Upper lobe of right lung (tissue), 1 donor: Measurements from ENCODE around the gene NFIX. TPM values are rescaled to one million over a fixed set of nuclear protein-coding genes. Genes with fewer than 3 reads are reported as not detected.

Experiments
- ATAC-seq: fragments of 200-7000 bp; cut with Tn5 transposase; one replicate; pipeline ENCODE4 v1.9.1; 2020; ENCODE audit warnings: mild to moderate bottlenecking, moderate library complexity
- DNase-seq: peaks from one replicate; pipeline ENCODE4 v3.0.0-alpha.2; 2020
- H3K27ac ChIP-seq: fragments of 200-600 bp; one replicate; pipeline ENCODE4 v1.8.0; 2022
- H3K27me3 ChIP-seq: fragments of 200-600 bp; one replicate; pipeline ENCODE4 v1.8.0; 2022; ENCODE audit warnings: mild to moderate bottlenecking
- H3K36me3 ChIP-seq: fragments of 200-600 bp; one replicate; pipeline ENCODE4 v1.8.0; 2022
- H3K4me1 ChIP-seq: fragments of 200-600 bp; one replicate; pipeline ENCODE4 v1.8.0; 2022
- H3K4me3 ChIP-seq: fragments of 200-600 bp; one replicate; pipeline ENCODE4 v1.8.0; 2022; ENCODE audit warnings: mild to moderate bottlenecking
- H3K9me3 ChIP-seq: fragments of 200-600 bp; one replicate; pipeline ENCODE4 v1.8.0; 2022
- CTCF ChIP-seq: fragments of 200-600 bp; IDR thresholded peaks from one replicate; pipeline ENCODE4 v1.8.0; 2022; ENCODE audit warnings: antibody characterized with exemption
- intact Hi-C: fragments of 100-400 bp; cut with DNase I; formaldehyde crosslinking; loops from one replicate; pipeline ENCODE4 v1.11.0; 2022
- total RNA-seq: library from RNA; stranded (reverse); fragmentation: NEBNext Ultra II Directional; extraction: Animal tissue kit (Norgen Biotek cat#: 25700); gene quantifications from one replicate; pipeline ENCODE4 v1.2.1, GENCODE V29; 2021
- donor health status: DM: no; HTN: yes; CAD: no; lungs with severe emphysema.

The NFIX gene
- total RNA-seq, 1 donor from 2014 or later: 168 TPM

GRCh38 chr19:13086341-13086740 lies 91.1 kb downstream of the NFIX start:
- Histone ChIP-seq H3K9me3 (no peaks in the 10 kb centered on the region), H3K27me3 (no peaks in the 10 kb centered on the region), H3K4me1 (peaks cover 17% of the 10 kb centered on the region), H3K36me3 (peaks cover 33% of the 10 kb centered on the region), H3K27ac (no peak overlapping the region), H3K4me3 (no peak overlapping the region)
- no peak for DNase-seq
- intact Hi-C loops: no loop called here
- ATAC-seq: no peak
- no peak for TF ChIP-seq CTCF

GRCh38 chr19:13087295-13087694 lies 92.0 kb downstream of the NFIX start:
- Histone ChIP-seq H3K9me3 (no peaks in the 10 kb centered on the region), H3K27ac (no peak overlapping the region), H3K4me3 (no peak overlapping the region), H3K27me3 (no peaks in the 10 kb centered on the region), H3K4me1 (peaks cover 21% of the 10 kb centered on the region), H3K36me3 (peaks cover 33% of the 10 kb centered on the region)
- intact Hi-C loops: no loop called here
- no peak for ATAC-seq
- no peak for DNase-seq
- TF ChIP-seq CTCF: no peak

GRCh38 chr19:13087795-13088537 lies 92.7 kb downstream of the NFIX start:
- intact Hi-C loops: no loop called here
- Histone ChIP-seq H3K4me3 (no peak overlapping the region), H3K9me3 (no peaks in the 10 kb centered on the region), H3K27ac (no peak overlapping the region), H3K4me1 (peaks cover 28% of the 10 kb centered on the region), H3K36me3 (peaks cover 33% of the 10 kb centered on the region), H3K27me3 (no peaks in the 10 kb centered on the region)
- ATAC-seq (no peak), DNase-seq (no peak)
- no peak for TF ChIP-seq CTCF

GRCh38 chr19:13089139-13089856 lies 94.0 kb downstream of the NFIX start:
- Histone ChIP-seq H3K4me3 (no peak overlapping the region), H3K4me1 (peaks cover 37% of the 10 kb centered on the region), H3K27ac (peak overlapping the region; percentile 55), H3K9me3 (no peaks in the 10 kb centered on the region), H3K36me3 (peaks cover 23% of the 10 kb centered on the region), H3K27me3 (no peaks in the 10 kb centered on the region)
- DNase-seq (no peak), ATAC-seq (no peak)
- intact Hi-C loops: no loop called here
- no peak for TF ChIP-seq CTCF

DNA sequence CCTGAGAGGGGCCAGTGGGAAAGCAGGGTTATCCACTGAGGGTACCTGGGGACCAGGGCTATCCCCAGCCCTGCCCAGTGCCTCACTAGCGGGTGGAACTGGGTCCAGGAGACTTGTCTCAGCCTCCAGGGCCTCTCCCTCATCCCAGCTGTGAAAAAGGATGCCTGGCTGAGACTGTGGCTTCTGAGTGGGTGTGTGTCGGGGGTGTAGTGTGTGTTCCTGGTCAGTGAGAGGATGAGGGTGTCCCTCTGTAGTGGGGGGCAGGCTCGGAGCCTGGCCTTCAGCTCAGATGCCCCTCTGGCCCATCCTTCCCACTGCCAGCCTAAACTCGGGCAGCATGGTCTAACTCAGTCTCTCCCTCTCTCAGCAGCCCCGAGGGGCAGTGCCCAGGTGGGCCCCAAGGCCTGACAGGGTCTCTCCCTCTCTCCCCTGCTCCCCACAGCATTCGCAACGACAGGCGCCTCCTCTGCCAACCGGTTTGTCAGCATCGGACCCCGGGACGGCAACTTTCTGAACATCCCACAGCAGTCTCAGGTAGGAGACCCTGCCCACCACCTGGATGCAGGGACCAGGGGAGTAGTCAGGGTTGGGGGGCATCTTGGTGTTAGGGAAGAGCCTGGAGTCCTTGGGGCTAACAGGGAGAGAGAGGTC lies 94.7 kb downstream of the NFIX start:
- Histone ChIP-seq H3K4me3 (no peak overlapping the region), H3K36me3 (peaks cover 24% of the 10 kb centered on the region), H3K27ac (peak overlapping the region; percentile 55), H3K27me3 (no peaks in the 10 kb centered on the region), H3K9me3 (no peaks in the 10 kb centered on the region), H3K4me1 (peaks cover 38% of the 10 kb centered on the region)
- TF ChIP-seq CTCF: no peak
- intact Hi-C loops: loop anchor here (10.0 kb wide), 2 partner anchors 65 to 115 kb away; no protein-coding TSS in a partner anchor
- ATAC-seq: no peak
- no peak for DNase-seq
